SJSA1 (cell line): ENCODE results near the gene CCHCR1. TPM values are rescaled to one million over a fixed set of nuclear protein-coding genes. Genes with fewer than 3 reads are reported as not detected.
"Not testable (repeated sequence)": the region's sequence is repeated elsewhere in the genome, so short reads cannot be mapped to it uniquely, and the experiment has no call there.

Experiments
- DNase-seq, 2 experiments: peaks; one replicate each; pipeline ENCODE4 v3.0.0-alpha.2; 2015 to 2020; ENCODE audit warnings: low spot score in 2 of 2, low read depth in 1 of 2
- H3K27ac ChIP-seq: fragments of 250-450 bp; sonication (Bioruptor Pico); 2 replicates; pipeline ENCODE4 v1.5.1; 2020; ENCODE audit warnings: mild to moderate bottlenecking, moderate library complexity
- H3K27me3 ChIP-seq: fragments of 250-450 bp; sonication (Bioruptor Pico); replicated peaks from 2 replicates; pipeline ENCODE4 v1.5.1; 2020; ENCODE audit warnings: mild to moderate bottlenecking, moderate library complexity
- H3K36me3 ChIP-seq: fragments of 250-450 bp; sonication (Bioruptor Pico); 2 replicates; pipeline ENCODE4 v1.5.1; 2020; ENCODE audit warnings: mild to moderate bottlenecking
- H3K4me1 ChIP-seq: fragments of 250-450 bp; sonication (Bioruptor Pico); replicated peaks from 2 replicates; pipeline ENCODE4 v1.6.1; 2021; ENCODE audit warnings: mild to moderate bottlenecking
- H3K4me3 ChIP-seq: fragments of 250-450 bp; sonication (Bioruptor Pico); 2 replicates; pipeline ENCODE4 v1.5.1; 2020; ENCODE audit warnings: mild to moderate bottlenecking
- H3K9me3 ChIP-seq: fragments of 250-450 bp; sonication (Bioruptor Pico); replicated peaks from 2 replicates; pipeline ENCODE4 v1.5.1; 2020; ENCODE audit warnings: mild to moderate bottlenecking
- total RNA-seq: library from RNA; depleted of rRNA; stranded (reverse); fragments of >200 nt; shearing (Covaris generic); gene quantifications from 2 replicates; pipeline ENCODE4 v1.2.3, GENCODE V29; 2014

CCHCR1 gene
- total RNA-seq, 1 experiment from 2014 or later = 39.2 TPM

DNA sequence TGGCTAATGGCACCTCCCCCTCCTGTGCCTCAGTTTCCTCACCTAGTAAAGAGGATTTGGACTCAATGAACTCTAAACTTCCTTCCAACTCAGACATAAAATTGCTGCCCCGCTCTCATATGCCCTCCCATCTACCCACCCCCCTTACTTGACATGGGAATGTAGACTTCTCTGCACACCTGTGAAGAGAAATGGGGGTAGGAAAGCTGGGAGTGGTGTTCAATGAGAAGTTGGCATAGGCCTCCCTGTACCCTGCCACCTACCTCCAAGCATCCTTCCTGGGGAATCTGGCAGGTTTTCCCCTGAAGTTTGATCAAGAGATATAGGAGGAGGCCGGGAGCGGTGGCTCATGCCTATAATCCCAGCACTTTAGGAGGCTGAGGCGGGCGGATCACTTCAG is 16.8 kb upstream of the CCHCR1 start:
- no peaks in the 10 kb centered on the region for H3K27me3 ChIP-seq
- DNase-seq = no peak
- no peak overlapping the region for H3K27ac ChIP-seq
- no peak overlapping the region for H3K4me3 ChIP-seq
- peaks cover 26% of the 10 kb centered on the region for H3K4me1 ChIP-seq
- H3K36me3 ChIP-seq = no peaks in the 10 kb centered on the region
- no peaks in the 10 kb centered on the region for H3K9me3 ChIP-seq

DNA sequence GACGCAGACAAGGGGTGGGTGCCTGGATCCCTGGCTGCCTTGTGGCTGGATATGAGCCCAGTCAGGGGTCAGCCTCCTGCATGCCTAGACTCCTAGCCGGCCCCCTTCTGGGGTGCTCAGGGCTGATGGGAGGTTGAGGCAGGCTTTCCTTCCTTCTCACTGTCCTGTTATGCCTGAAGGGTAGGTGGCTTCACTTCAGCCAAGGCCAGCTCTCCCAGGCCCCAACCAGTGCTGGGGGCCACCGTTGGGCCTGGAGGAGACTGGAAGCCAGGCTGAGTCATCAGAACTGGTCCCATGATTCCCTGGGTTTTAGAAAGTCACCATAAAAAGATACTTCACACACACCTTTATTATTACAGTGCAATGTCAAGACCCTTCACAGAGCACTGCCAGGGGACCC is 15.8 kb upstream of the CCHCR1 start:
- no peaks in the 10 kb centered on the region for H3K36me3 ChIP-seq
- H3K4me1 ChIP-seq = peaks cover 17% of the 10 kb centered on the region
- H3K27me3 ChIP-seq = no peaks in the 10 kb centered on the region
- DNase-seq = no peak
- H3K9me3 ChIP-seq = no peaks in the 10 kb centered on the region
- H3K27ac ChIP-seq = no peak overlapping the region
- H3K4me3 ChIP-seq = no peak overlapping the region

DNA sequence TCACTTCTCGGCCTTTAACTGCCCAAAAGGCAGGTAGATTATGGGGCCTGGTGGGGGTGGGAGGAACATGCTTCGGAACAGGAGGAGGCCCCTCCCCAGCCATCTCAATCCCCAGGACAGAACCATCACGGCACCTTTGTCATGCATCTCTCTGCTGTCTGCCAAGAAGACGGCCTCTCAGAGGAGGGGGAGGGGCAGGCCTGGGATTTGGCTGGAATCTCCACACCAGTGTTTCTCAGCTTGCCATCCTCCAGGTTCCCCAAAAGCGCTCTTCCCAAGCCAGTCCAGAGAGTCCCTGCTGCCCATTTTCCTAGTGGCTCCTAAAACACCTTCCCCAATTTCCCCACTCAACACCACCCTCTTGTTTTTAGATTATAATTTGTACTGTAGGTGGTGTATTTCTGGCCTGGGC is 15.4 kb upstream of the CCHCR1 start:
- DNase-seq = no peak
- H3K36me3 ChIP-seq = no peaks in the 10 kb centered on the region

DNA sequence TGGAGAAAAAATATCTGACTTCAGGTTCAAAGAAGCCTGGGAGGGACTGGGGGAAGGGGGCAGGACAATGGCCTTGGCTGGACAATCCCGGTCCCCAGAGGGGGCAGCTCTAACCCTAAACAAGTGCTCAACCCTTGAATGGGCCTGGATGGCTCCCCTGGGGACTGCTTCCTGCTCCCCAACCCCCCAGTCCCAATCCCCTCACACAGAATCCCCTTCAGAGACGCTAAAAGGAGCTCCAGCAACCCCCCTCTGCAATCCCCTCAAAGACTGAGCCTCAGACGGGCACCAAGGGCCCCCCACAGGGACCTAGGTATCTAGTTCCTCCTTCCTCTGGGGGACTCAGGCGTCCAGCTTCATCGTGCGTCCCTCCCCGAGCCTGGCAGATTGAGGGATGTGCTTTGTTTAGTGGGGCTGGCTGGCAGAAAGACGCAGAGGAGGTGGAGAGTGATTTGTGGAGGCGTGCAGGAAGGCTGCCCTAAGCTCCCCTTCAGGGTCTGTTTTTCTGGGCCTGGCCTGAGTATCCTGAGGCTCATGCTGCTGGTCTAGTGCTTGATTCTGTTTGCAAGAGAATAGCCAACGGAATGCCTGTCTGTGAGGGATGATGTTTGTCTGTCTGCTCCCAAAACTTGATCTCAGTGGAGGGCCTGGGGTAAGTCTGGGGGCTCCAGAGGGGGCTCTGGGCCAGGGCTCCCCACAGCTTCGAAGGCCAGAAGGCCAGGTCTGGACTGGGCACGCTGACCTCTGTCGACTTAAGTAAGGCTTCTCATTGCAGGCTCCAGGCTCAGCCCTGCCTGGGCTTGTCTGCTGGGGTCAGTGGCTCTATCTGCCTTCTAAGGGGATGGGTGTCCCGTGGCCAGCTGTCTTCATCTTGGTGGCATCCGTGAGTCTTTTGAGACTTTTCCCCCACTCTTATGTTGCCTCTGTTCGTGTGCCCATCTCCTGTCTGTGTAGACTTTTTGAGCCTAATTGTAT is 14.6 kb upstream of the CCHCR1 start:
- Histone ChIP-seq H3K36me3 (no peaks in the 10 kb centered on the region), H3K27me3 (no peaks in the 10 kb centered on the region), H3K27ac (no peak overlapping the region), H3K4me1 (peaks cover 13% of the 10 kb centered on the region), H3K4me3 (no peak overlapping the region), H3K9me3 (no peaks in the 10 kb centered on the region)
- no peak for DNase-seq

More for the DNA sequence above, 15.4 kb upstream of the CCHCR1 start:
- Histone ChIP-seq H3K4me1 (peaks cover 13% of the 10 kb centered on the region), H3K27me3 (no peaks in the 10 kb centered on the region), H3K4me3 (no peak overlapping the region), H3K27ac (no peak overlapping the region), H3K9me3 (no peaks in the 10 kb centered on the region)

DNA sequence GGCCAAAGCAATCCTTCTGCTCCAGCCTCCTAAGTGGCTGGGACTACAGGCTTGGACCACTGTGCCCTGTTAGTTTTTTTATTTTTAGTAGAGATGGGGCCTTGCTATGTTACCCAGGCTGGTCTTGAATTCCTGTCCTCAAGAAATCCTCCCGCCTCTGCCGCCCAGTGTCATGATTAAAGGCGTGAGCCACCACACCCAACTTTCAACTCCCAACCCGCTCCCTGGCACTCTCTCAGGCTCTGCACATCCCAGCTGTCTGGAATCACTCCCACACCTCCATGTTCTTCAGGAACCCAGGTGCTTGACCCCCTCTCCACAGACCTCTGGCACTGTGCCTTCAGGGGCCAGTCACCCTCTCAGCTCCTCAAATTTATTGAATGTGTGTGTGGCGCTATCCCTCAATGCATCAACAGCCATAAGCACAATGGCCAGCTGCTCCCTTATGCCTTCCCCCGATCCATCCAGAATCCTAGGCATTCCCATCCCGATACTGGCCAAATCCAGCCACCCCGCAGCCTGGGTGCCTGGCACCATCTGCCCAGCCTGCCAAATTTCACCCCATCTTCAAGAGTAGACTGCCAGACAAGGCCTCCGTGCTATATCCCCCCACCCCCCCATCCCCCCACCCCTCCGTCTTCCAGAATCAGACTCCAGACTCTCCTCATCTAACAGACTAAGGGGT is 13.5 kb upstream of the CCHCR1 start:
- Histone ChIP-seq H3K4me1 (peaks cover 9% of the 10 kb centered on the region), H3K27me3 (no peaks in the 10 kb centered on the region), H3K4me3 (no peak overlapping the region), H3K27ac (no peak overlapping the region), H3K9me3 (no peaks in the 10 kb centered on the region), H3K36me3 (0 out of 2 replicates have a peak, but pooled peaks cover 3% of the 10 kb centered on the region)
- no peak for DNase-seq

DNA sequence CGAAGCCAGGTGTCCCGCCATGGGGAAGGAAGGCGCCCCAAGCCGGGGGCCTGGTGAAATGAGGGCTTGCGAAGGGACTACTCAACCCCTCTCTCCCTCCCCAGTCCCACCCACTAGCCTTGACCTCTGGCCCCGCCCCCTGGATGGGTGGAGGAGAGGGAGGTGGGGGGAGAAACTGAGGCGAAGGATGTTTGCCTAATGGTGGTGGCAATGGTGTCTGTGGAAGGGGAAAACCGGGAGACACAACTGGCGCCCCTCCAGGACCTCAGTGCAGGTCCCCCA is 12.9 kb upstream of the CCHCR1 start, which contains the start of gene POU5F1:
Gene POU5F1 (minus strand): TSS at position 83 of the 282 bp plus-strand sequence. CDS start 62 bp downstream, at position 21.
- H3K27ac ChIP-seq = no peak within 1 kb of the TSS
- H3K36me3 ChIP-seq = peaks cover 6% of the 10 kb centered on the region; the same call in 1 of the 2 replicates
- no peaks in the 10 kb centered on the region for H3K9me3 ChIP-seq
- H3K27me3 ChIP-seq = no peaks in the 10 kb centered on the region
- H3K4me1 ChIP-seq = peaks cover 3% of the 10 kb centered on the region
- no peak within 1 kb of the TSS for H3K4me3 ChIP-seq
- DNase-seq = no peak

DNA sequence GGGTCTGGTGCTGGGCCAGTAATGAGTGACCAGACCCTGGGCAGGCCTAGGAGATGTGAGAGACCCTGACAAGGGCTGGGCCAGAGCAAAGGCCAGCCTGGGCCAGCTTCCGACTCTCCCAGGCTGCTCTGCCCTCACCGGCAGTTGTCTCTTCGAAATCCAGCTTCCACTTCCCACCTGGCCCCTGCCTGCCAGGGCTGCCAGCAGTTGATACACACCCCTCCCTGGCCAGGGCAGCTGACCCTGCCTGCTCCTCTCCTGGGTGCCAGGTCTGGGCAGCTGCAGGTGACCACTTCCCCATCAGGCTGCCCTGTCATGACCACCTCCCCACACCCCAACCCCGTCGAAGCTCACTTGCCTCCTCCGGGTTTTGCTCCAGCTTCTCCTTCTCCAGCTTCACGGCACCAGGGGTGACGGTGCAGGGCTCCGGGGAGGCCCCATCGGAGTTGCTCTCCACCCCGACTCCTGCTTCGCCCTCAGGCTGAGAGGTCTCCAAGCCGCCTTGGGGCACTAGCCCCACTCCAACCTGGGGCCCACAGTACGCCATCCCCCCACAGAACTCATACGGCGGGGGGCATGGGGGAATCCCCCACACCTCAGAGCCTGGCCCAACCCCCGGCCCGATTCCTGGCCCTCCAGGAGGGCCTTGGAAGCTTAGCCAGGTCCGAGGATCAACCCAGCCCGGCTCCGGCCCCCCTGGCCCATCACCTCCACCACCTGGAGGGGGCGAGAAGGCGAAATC is 12.4 kb upstream of the CCHCR1 start:
- H3K36me3 ChIP-seq, H3K27ac ChIP-seq, H3K9me3 ChIP-seq, H3K27me3 ChIP-seq, H3K4me1 ChIP-seq, DNase-seq, H3K4me3 ChIP-seq: not testable (repeated sequence)

DNA sequence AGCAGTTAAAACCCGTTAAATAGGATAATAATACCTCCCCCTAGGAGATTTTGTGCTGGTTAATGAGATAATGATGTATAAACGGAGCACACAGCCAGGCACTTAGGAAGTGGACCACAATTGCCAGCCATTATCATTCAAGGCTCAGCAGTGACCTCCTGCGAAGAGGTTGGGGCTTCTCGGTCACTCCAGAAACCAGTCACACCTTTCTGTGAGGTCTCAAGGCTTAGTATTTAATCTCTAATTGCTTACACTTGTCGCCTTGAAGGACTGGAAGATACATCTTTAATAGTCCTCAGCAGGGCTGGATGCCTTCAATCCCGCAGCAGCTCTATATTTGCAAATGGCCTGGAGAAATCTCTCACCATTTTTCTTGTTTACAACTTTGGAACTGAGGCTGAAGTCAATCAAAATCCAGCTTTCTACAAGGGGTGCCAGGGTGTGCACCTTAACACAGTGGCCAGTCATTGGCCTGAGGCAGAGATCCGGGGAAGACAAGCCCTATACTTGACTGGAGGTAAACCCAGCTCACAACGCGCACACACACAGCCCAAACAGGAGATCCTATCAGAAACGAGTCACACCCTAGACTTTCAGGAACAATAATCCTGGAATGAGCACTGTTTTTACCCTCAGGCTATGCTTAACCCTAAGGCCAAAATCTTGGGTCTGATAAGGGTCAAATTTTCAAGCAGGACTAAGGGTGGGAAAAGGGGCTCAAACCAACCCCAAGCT is 11.7 kb upstream of the CCHCR1 start:
- Histone ChIP-seq H3K4me3 (no peak overlapping the region), H3K9me3 (no peaks in the 10 kb centered on the region), H3K36me3 (peaks cover 11% of the 10 kb centered on the region), H3K27ac (no peak overlapping the region), H3K27me3 (no peaks in the 10 kb centered on the region), H3K4me1 (no peaks in the 10 kb centered on the region)
- DNase-seq = no peak

DNA sequence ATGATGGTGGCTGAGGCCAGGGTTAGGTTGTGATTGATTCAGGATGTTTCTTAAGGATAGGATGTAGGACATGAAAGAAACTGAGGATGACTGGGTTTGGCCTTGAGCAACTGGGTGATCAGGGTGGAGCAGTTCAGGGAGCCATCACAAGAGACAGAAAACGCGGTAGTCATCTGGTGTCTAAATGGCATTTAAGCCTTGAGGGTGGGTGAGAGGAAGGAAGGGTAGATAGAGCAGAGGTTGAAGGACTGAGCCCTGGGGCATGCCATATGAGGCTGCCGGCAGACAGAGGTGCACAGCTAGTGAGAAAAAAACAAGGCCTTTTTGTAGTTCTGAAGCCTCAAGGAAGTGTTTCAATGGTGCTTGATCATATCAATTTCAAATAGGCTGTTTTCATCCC is 11.0 kb upstream of the CCHCR1 start:
- Histone ChIP-seq H3K36me3 (peaks cover 17% of the 10 kb centered on the region), H3K27ac (no peak overlapping the region), H3K4me1 (no peaks in the 10 kb centered on the region), H3K27me3 (no peaks in the 10 kb centered on the region), H3K4me3 (no peak overlapping the region), H3K9me3 (no peaks in the 10 kb centered on the region)
- DNase-seq = no peak

DNA sequence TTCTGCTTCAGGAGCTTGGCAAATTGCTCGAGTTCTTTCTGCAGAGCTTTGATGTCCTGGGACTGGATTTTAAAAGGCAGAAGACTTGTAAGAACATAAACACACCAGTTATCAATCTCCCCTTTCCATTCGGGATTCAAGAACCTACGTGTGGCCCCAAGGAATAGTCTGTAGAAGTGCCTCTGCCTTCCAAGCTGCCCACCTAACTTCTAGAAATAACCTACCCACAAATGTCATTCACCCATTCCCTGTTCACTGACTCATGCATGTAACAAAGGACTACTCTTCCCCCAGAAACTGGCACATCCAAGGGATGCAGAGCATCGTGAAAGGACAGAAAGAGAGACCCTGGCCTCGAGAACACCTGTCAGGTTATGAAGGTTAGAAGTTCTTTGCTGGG is 8.4 kb upstream of the CCHCR1 start:
- Histone ChIP-seq H3K27ac (no peak overlapping the region), H3K4me1 (no peaks in the 10 kb centered on the region), H3K27me3 (no peaks in the 10 kb centered on the region), H3K9me3 (no peaks in the 10 kb centered on the region), H3K4me3 (no peak overlapping the region), H3K36me3 (peaks cover 43% of the 10 kb centered on the region)
- no peak for DNase-seq

DNA sequence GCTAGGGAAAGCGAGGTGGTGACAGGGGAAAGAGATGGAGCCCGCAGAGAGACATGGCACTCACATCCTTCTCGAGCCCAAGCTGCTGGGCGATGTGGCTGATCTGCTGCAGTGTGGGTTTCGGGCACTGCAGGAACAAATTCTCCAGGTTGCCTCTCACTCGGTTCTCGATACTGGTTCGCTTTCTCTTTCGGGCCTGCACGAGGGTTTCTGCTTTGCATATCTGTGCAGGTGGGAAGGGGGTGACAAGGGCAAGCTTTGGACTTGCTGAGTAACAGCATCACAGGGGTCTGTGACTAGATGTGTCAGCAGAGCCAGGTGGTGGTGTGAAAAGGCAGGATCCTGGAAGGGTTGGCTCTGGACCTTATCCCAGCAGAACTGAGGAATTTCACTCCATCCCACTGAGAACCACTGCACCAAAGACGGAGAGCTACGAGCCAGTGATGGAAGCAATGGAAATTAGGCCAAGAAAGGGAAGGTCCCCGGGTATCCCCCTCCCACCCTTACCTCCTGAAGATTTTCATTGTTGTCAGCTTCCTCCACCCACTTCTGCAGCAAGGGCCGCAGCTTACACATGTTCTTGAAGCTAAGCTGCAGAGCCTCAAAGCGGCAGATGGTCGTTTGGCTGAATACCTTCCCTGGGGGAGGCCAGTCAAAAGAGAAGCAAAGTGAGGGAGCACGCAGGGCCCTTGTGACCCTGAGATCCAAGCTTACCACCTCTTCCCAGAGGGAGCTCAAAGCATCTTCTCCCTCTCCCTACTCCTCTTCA is 7.6 kb upstream of the CCHCR1 start:
- H3K4me1 ChIP-seq, H3K27ac ChIP-seq, H3K9me3 ChIP-seq, H3K4me3 ChIP-seq, DNase-seq, H3K27me3 ChIP-seq: not testable (repeated sequence)
- peaks cover 48% of the 10 kb centered on the region for H3K36me3 ChIP-seq

DNA sequence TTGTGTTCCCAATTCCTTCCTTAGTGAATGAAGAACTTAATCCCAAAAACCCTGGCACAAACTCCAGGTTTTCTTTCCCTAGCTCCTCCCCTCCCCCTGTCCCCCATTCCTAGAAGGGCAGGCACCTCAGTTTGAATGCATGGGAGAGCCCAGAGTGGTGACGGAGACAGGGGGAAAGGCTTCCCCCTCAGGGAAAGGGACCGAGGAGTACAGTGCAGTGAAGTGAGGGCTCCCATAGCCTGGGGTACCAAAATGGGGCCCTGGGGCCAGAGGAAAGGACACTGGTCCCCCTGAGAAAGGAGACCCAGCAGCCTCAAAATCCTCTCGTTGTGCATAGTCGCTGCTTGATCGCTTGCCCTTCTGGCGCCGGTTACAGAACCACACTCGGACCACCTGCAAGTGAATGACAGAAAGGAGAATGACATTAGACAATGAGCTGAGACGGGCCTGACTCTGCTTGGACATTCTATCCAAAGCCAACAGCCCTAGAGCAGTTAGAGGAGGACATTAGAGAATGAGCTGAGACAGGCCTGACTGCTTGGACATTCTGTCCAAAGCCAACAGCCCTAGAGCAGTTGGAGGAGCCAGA is 7.0 kb upstream of the CCHCR1 start:
- H3K27ac ChIP-seq, DNase-seq, H3K4me1 ChIP-seq, H3K27me3 ChIP-seq, H3K4me3 ChIP-seq, H3K9me3 ChIP-seq: not testable (repeated sequence)
- peaks cover 54% of the 10 kb centered on the region for H3K36me3 ChIP-seq
